ENCODE data around the gene LHFPL4.
"Not testable (repeated sequence)": the region's sequence is repeated elsewhere in the genome, so short reads cannot be mapped to it uniquely, and the experiment has no call there.

LHFPL4 gene

DNA sequence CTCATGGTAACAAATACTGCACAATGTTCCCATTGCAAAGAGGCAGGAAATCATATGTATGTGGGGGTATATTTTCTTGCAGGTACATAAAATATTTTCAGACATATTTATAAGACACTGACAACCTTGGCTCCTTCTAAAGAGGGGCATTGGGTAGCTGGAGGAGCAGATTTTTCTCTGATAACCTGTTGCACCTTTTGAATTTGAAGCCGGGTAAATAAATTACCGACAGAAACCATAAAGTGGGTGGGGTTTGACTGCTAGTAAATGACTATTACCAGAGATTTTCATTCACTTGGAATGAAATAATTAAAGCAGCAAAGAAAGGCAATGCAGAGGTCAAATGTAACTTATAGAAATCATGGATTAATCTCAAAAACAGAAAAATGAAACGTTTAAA lies 19.2 kb downstream of the LHFPL4 start:
- no peak for DNase-seq

DNA sequence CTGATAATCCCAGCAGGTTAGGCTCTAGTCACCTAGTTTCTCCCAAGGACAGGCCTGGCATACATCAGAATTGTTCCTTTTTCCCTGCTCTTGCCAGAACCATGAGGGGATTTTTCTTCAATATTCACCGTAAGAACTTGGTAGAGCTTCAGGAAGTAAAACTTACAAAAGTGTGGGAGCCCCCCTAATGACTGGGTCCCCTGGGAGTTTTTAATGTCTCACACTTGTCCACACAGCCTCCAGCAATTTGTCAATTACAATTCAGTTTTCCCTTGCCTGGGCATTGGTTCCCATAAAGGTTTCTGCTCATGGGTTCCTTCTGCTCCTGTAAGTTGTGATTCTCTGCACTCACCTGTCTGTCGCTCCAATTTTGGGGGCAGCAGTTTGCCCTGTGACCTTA lies 28.5 kb downstream of the LHFPL4 start:
- DNase-seq, result no peak

- DNase-seq, result no peak
These were observed 38.7 kb downstream of the LHFPL4 start for GRCh38 chr3:9514956-9515355.

- DNase-seq, result no peak
These were observed 39.3 kb downstream of the LHFPL4 start for GRCh38 chr3:9514306-9514705.

DNA sequence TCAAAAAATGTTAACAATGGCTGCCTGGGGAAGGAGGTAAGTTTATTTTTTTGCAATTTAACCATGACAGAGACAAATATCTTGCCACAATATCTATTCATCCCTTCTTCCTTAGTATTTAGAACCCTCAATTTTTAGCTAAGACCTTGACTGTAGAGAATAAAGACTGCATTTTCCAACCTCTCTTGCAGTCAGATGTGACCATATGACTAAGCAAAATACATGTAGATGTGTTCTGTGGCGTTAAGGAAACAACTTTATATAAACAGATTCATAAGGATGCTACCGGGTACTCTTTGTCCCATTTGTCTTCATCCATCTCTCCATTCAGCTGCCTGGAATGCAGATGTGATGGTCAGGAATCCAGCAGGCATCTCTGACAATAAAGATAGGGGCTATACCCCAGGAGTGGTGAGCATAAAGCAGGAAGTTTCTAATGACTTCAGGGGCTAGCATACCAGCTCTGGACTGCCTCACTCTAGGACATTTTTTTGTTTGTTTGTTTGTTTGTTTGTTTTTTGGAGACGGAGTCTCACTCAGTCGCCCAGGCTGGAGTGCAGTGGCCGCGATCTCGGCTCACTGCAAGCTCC lies 41.1 kb downstream of the LHFPL4 start:
- no peak for DNase-seq

DNA sequence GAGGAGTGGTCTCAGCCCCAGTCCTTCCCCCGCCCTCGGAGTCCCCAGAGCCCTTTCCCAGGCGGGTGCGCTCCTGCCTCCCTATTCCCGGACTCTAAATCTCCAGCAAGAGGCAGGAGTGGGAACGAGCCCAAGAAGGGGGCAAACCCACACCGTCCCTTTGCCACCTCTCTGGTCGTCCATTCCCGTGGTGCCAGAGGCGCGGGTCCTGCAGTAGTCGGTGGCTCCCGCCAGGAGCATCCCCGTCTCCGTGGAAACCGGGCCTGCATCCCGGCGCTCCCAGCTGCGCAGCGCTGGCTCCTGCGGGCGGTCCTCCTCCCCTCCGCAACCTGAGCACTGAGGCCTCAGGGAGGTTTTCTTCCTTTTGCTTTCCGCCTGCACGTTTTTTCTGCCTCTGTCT lies 44.8 kb downstream of the LHFPL4 start:
- no peak for DNase-seq

DNA sequence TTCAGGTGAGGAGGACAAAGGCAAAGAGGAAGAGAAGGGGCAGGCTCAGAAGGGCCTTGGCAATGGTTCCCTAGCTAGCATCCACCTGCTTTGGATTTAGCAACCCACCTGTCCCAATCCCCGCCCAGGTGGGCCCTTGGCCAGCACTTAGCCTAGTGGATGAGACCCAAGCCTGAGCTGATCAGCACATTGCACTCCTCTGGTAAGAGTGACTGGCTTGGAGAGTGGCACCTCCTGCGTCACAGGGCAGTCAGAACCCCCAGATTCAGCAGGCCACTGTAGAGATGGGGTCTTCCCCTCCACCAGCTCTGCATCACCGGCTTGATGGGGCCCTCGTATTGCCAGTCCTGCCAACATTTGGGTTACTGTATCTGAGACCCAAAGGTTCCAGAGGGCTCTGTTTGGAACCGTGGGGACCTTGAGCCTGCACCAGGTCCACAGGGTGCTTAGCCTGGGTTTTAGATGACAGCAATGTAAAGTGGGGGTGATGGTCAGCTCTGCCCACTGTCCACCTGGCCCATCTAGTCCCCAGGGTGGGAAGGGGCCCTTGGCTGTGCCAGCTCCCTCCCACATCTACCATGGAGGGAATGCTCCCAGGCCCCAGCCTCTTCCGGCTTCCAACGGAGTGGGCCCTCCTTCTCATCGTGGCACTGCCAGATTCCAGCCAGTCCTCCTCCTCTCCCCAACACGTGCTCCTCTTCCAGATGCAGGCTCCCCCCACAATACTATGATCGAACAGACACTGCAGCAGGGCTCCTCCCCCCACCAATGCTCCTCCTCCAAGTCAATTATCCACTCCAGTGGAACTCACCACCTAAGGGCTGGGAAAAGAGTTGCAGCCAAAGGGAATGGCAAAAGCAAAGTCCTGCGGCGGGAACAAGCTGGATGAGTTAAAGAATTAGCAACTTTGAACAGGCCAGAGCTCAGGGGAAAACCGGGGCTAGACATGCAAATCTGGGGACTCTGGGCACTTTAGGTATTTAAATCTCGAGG lies 45.7 kb downstream of the LHFPL4 start:
- no peak for DNase-seq

GRCh38 chr3:9503283-9503682 lies 50.3 kb downstream of the LHFPL4 start:
- no peak for DNase-seq

DNA sequence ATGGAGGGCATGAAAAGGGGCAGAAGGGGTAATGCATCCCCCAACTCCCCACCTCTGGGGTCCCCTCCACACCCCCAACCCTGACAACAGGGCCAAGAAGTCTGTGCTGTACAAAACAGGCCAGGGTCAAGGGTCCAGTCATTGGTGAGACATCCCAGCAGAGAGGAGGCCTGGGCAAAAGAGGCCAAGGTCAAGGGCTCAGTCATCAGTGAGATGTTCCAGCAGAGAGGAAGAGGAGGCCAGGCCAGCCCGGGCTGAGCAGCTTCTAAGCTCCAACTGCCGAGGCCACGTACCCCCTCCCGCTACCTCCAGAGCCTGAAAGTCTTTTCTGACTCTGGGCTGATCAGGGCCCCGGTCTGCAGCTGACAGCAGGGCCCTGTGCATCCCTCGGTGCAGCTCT lies 52.4 kb downstream of the LHFPL4 start:
- no peak for DNase-seq

DNA sequence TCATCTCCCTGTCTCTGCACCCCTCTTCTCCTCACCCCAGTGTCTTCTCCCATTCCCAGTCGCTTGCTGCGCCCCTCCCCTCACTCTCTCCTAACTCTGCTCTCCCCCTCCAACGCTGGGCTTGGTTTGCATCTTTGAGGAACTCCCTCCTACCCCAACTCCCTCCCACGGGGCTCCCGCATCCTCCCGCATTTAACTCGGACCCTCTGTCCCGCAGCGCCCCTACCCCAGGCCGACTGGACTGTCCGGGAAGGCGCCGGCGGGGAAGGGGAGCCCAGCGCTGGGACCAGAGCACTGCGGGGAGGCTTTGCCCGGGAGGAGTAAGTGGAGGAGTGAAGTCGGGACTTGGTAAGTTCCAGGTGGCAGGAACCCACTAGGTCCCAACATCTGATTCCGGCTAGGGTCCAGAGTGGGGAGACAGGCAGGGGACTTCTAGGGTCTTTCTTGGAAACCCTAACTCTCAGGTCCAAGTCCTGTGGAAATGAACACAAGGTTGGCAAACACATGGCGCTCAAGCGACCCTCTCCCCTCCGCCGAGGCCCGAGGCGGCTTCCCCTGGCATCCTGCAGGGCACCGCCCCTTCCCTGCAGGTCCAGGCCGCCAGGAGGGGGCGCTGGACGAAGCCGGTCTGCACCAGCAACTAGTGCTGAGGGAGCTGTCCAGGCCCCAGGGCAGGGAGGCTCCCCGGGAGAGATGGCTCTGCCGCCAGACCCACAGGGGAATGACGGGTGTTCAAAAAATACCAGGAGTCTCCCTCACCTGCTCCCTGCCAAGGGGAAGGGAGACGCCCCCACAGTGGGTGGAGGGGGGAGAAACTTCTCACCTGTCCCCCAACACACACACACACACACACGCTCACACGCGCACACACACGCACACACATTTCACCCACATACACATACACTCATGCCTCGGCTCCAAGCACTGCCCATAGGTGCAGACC lies 53.2 kb downstream of the LHFPL4 start:
- no peak for DNase-seq

DNA sequence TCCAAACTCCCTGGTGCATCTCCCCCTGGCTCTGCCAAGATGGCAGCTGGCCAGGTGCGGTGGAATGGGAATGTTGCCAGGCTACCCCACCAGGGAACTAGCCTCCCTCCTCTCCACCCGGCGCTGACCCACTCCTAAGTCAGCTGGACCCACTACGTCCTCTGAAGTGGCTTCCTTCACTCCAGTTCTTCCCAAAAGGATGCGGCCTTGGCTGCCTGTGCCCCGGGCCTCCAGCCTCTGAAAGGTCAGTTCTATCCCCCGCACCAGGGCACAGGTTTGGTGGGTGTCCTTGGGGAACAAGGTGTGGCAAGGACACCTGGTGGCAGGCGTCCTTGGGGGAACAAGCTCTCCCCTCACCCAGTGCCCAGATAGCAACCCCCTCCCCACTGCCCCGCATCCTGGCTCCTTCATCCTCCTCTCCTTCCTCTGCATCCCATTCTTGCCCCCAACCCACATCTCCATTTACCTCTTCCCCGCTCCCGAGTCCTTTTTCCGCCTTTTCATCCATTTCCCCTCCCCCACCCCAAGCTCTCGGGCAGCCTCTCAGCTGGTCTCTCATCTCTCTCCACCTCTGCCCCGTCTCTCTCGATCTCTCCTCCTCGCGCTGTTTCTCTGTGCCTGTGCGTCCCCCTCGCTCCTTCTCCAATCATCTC lies 54.0 kb downstream of the LHFPL4 start:
- no peak for DNase-seq

DNA sequence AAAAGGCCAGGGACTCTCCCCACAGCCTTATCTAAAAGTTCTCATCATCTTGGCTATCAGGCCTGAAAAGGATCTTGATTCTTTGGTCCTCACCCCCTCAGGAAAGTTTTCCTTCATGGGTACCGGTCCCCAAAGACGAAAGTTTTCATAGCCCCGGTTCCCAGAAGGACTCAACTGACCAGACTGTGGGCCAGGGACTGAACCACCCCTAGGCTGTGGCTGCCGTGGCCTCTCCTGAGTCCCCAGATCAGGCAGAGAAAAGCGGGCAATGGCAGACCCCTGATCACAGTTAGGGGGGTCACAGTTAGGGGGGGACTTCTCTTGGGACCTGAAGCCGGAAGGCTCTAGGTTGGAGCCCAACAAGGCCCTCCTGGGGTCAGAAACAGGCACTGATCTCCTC lies 54.8 kb downstream of the LHFPL4 start:
- DNase-seq, result no peak

- DNase-seq, result no peak
These were observed 55.6 kb downstream of the LHFPL4 start for GRCh38 chr3:9497821-9498565.

- no peak for DNase-seq
These were observed 56.7 kb downstream of the LHFPL4 start for GRCh38 chr3:9496893-9497292.

DNA sequence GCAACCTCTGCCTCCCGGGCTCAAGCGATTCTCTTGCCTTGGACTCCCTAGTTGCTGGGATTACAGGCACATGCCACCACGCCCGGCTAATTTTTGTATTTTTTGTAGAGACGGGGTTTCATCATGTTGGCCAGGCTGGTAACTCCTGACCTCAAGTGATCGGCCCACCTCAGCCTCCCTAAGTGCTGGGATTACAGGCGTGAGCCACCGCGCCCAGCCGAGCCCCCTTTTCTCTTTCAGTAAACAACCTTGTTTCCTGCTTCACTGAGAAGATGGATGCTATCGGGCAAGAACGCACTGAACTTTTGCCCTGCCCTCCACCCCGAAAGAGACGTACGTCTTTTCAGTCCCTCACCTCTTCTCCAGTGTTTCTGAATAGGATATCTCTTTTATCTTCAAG lies 59.6 kb downstream of the LHFPL4 start:
- DNase-seq, result not testable (repeated sequence)

DNA sequence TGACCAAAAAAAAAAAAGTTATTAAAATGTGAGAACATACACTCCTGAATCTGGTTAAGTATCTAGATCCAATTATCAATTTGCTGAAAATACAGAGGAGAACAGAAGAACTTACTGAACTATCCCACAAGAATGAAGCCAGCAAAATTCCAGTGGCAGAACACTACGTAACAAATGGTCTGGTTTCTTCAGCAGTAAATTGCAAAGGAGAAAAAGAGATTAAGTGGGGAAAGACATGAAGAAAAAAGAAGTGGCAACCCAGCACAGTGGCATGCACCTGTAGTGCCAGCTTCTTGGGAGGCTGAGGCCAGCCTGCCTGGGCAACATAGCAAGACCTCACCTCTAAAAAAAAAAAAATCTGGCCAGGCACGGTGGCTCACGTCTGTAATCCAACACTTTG lies 62.1 kb downstream of the LHFPL4 start:
- DNase-seq, result no peak

DNA sequence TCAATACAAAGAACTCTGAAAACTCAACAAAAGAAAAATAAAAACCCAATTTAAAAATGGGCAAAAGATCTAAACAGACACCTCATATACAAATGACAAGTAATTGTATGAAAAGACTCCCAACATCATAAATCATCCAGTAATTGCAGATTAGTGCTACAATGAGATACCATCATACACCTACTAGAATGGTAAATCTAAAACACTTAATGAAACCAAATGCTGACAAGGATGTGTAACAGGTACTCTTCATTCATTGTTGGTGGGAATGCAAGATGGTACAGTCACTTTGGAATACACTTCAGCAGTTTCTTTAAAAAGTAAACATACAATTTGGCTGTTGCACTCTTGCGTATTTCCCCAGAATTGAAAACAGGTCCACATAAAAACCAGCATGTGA lies 68.4 kb downstream of the LHFPL4 start:
- no peak for DNase-seq

DNA sequence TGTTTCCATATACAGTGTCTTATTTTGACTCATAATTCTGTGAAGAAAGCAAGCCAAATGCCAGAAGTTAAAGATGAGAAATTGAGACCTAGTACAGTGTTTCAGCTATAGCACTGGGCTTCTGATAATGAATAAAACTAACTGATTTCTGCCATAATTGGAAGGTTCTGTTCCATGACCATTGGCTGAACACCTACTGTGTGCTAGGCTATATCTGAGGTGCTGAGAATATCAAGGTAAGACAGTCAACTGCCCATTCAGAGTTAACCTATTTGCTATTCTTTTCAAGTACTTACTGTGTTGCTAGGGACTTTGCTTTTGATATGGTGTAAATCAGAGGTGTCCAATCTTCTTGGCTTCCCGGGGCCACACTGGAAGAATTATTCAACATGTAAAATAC lies 73.4 kb downstream of the LHFPL4 start:
- DNase-seq, result no peak

DNA sequence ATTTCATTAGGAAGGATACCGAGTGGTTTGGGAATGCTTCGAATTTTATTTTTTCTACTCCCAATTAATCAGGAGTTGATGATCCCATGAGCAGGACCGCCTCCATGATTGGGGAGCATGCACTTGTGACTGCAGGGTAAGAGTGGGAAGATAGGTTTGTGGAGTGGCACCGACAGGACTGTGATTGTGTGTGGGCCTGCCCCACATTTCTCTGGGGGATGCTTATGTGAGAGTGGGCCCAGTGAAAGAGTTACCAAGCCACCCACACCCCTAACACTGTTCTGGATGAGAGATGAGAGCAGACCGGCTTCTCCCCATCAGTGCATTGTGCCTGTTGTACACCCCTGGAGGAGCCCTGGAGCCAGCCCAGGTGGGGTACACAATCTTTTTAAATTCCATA lies 76.7 kb downstream of the LHFPL4 start:
- no peak for DNase-seq

DNA sequence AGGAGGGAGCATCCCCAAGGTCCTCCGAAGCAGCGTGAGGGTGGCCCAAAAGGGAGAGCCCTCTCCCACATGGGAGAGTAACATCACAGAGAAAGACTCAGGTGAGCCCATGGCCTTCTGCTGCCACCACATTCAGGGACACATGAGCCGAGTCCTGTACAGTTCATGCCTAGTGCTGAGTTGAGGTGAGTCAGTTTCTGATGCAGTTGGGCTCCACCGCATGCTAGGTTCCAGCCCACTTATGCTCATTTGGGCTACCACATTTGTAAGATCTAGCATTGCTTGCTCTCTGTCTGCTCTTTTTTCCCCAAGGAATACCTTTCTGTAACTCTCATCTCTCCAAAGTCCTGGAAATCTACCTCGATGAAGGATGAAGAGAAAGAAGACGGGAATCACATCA lies 79.1 kb downstream of the LHFPL4 start:
- no peak for DNase-seq

DNA sequence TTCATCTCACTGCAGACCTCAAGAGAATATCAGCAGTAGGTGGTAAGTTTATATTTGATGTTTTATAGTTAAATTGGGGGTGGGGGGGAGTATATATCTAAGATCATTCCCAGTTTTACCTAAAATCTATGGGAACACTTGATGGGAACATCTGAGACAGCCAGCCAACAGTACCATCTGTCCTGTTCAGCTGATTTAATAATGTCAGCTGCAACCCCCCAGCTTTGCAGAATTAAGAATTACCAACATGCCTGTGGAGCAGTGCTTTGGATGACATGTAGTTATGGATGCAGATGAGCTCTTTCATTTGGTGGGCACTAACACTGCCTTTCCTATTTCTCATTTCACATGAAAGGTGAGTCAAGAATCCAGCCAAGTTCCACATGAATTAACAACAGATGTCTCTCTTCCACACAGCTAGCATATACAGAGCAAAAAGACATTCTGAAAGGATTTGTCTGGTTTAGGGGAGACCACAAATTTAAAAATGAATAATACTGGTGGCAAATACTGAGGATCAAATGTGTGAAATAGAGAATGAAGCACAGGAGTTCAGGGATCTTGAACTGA lies 80.0 kb downstream of the LHFPL4 start:
- no peak for DNase-seq

DNA sequence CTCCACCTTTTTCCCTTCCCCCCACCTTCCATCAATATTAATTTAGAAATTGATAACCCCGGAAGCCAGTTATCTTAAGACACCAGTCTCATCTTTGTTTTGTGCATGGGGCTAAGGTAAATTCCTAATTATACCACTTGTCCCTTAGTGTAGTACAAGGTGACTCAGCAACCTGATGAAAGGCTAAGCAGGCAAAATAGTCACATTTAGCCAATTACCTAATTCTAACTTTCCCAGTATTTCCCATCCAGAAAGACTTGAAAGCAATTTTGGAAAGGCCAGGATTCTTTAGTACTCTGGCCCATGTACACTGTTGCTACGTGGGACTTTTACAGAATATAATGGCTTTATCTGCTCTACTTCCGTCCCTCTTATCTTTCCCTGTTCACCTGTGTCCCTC lies 83.6 kb downstream of the LHFPL4 start:
- no peak for DNase-seq
